GM21723 (cell line): ENCODE data around the gene ABHD10.

Experiments
- ATAC-seq: cut with Tn5 transposase; IDR thresholded peaks from one replicate; pipeline ENCODE4 v1.9.1; 2021; ENCODE audit warnings: mild to moderate bottlenecking, moderate library complexity; ENCODE audit not compliant: unreplicated experiment

Gene ABHD10

DNA sequence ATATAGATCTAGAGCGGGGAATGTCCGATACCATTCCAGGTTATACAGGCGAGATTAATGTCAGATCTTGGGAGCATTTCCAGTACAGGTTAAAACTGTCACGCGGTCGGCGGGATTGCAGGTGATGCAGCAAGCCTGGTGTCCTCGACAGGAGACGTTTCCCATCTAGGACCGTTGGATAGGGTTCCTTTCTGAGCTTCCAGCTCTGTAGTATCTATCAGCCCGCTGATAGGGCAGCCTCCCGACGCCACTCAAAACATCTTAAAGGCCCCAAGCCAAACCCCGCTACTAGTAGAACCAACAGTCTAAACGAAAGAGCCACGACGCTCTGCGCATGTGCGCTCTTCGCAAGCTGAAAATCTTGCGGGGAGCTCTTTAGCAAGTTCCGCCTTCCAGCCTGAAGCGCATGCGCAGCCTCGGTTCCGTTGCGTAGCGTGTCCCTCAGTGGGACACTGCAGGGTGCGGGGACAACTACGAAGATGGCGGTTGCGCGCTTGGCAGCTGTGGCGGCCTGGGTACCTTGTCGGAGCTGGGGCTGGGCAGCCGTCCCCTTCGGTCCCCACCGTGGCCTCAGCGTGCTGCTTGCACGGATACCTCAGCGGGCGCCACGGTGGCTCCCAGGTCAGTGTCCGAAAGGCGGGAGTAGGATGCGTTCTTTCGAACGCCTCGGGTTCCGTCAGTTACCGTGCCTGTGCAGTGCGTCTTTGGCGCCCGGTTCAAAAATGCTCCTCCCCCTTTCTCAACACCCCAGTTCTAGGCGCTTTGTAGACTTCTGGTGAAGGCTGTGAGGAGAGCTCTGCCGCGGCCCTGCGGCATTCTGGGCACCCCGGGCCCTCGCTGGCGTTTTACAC, at the start of gene ABHD10:
Gene ABHD10 (plus strand): TSS at position 444 of the 851 bp plus-strand sequence. CDS start 36 bp downstream, at position 480.
- peak; percentile 96 for ATAC-seq

DNA sequence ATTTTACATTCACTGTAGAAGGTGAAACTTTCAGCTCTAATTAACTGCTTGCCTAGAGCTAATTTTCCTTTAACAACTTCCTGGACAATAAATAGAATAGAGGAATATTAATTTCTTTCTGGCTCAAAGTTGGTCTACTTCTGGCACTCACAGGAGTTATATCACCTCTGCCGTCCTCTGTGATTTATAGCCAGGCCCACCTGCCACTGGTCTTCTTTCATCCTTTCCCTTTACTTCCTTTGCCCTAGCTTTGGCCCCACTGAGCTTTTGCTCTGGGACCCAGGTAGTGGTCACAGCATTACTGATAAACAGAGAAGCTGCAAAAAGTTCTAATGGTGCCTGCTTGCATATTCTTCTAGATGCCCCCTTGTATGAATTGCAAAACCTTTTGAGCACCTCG, 49.3 kb upstream of the ABHD10 start:
- ATAC-seq = no peak

DNA sequence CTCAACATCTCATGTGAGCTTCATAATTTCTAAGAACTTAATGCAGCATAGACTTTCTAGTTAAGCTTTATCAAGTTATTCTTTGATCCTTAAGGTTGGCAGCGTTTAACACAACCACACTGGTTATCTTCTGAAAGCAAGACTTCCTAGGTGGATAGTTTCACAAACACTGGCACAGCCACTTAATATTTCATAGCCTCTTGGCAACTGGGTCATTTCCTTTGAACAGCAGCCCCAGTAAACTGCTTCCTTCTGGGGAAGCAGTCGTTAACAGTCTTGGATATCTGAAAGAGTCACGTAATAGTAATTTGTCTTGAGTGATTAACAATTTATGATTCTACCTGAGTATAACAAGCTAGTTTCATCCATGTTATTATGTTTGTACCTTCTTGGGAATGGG, 45.9 kb upstream of the ABHD10 start:
- no peak for ATAC-seq

DNA sequence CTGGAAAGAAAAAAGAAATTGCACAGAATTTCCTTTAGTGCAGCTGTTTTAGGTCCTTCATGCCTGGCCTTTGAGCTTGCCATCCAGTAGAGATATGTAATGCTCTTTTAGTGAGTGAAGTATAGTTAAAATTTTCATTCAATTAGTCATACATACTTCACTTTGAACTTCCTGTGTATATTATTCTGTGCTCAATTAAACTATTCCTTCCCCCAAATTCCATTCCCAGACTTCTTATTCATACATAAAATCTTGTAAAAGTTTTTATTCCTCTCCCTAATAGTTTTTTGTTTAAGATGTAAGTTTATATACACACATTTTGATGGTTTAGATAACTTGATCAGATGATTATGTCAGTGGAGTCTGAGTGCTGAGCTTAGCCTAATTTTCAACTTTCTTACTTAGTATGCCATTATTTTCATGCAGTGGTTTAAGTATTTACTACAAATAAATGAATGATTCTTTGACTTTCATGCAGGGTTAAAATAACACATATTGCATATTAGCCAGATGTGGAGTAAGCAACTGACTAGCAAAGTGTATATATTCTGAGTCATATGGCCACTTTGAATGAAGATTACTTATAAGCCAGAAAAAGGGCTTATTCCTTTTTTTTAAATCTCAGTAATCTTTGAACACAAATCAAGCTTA, 42.5 kb upstream of the ABHD10 start:
- no peak for ATAC-seq

DNA sequence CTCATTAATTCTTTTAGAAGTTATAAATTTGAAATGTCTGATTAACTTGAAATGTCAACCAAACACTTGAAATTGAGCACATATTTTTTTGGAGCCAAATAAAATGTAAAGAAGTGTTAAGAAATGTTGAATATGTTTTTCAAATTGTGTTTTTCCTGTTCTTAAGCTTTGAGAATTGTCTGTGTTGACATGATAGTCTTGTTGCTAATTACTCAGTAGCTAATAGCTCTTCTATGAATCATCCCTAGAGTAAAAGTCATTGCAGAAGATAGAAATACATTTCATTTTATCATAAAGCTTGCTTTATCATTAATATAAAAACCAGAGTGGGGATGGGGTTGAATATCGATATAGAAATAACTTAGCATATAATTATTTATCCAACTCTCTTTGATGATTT, 41.9 kb upstream of the ABHD10 start:
- no peak for ATAC-seq

DNA sequence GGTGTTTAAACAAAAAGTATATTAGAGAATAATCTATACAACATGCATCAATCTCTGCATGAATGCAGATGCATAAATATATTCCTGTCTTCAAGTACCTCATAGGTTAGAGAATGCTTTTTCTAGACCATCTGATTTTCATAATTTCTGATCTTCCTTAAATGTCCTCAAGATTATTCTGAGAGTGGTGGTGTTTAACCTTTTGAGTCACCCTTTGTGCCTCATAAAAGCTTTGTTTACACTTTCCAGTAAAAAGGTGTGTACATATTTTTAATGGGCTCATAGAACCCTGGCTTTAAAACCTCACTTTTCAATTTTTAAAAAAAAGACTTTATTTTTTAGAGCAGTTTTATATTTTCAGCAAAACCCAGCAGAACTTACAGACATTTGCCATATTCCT, 41.0 kb upstream of the ABHD10 start:
- no peak for ATAC-seq

DNA sequence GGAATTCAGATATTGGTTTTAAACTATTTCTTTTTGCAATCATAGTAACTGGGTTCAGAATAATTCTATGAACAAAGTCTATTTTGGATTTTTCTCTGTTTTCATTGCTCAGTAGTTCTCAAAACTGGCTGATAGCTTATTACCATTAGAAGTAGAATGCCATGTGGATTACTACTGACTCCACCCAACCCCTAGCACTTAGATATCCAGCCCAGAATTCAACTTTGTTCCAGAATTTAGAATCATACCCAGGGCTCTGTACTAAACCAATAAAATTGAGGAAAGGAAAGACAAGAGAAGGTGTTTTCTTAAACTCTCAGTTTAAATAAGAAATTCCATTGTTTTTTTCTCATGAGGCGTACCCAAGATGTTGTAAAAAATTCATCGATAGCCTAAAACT, 39.0 kb upstream of the ABHD10 start:
- no peak for ATAC-seq

- no peak for ATAC-seq
Measured at GRCh38 chr3:111943533-111943932, 35.3 kb upstream of the ABHD10 start.

- ATAC-seq = no peak
Measured at GRCh38 chr3:111944372-111944771, 34.5 kb upstream of the ABHD10 start.

GRCh38 chr3:111947231-111947630, 31.6 kb upstream of the ABHD10 start:
- ATAC-seq = no peak

DNA sequence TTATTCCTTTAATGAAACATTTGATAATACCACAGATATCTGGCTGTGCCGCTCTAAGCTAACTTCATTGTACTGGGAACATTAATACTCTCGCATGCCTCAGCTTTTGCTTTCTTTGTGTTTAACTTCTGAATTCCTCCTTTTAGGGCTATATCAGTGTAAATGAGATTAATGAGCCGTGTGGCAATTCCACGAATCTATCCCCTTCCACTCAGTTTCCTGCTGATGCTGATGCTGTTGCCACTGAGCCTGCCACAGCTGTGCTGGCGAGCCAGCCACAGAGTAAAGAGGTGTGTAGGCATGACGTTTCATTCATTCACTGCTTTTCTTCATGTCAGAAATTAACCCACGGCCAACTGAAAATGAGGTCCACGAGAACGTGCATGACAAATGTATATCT, 30.0 kb upstream of the ABHD10 start:
- no peak for ATAC-seq

GRCh38 chr3:111949712-111950111, 29.1 kb upstream of the ABHD10 start:
- ATAC-seq = no peak

DNA sequence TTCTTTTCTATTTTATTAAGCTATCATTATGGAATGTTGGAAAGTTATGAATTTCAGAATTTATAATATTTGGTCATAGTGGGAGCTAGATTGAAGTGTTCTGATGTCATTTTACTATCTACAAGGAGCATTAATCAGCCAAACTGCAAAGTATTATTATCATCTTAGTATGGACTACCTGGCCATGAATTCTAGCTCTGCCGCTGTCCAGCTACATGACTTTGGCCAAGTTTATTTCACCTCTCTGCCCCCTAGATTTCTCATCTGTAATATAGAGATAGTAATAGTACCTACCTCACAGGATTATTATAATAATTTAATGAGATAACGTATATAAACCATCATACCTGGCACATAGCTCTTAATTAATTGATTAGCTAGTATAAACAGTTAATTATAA, 27.8 kb upstream of the ABHD10 start:
- no peak for ATAC-seq

DNA sequence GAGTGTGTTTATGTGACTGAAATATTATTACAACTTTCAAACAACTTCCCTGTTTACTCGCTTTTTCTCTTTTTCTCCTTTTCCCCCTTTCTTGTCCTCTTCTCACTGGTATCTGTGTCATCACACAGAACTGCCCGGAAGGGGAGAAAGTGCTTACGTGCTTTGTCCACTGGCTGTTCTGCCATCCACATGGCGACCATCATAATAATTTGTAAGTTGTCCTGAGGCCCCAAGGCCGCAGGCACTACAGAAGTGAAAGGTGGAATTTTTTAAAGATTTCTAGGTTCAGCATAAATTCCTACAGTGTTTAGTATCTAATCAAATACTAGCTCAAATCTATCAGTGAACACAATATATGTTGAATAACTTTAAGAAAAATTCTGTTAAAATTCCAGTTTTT, 26.7 kb upstream of the ABHD10 start:
- no peak for ATAC-seq

GRCh38 chr3:111952866-111953450, 25.9 kb upstream of the ABHD10 start:
- no peak for ATAC-seq

DNA sequence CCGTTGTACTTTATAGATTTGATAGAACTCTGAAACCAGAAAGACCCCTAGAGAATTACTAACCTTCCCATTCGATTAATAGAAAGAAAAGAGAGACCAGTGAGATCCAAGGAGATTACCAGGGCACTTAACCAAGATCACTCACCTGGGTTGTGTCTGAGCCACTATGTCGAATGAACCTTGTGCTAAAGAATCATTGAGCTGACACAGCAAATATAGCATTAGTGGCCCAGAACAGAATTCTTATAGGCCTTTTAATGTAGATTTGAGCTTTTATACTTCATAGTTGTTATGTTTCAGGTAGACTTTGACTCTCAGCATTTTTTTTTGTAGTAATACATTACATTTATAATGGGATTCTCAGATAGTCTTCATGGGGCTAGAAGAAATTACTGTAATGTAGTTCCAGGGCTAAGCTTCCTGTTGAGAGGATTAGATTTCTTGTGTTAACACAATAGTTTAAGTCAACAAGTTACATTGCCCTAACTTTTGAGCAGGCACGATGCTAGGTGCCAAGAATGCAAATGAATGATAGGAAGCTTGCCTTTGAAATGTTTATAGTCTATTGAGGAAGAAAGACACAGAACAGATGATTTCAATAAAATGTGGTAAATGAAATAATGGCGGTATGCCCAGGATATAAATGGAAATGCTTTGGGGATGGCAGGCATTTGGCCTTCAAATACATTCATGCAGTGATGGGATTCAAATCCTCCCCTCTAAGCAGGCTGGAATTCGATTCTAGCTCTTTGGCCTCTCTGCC, 24.4 kb upstream of the ABHD10 start:
- no peak for ATAC-seq

DNA sequence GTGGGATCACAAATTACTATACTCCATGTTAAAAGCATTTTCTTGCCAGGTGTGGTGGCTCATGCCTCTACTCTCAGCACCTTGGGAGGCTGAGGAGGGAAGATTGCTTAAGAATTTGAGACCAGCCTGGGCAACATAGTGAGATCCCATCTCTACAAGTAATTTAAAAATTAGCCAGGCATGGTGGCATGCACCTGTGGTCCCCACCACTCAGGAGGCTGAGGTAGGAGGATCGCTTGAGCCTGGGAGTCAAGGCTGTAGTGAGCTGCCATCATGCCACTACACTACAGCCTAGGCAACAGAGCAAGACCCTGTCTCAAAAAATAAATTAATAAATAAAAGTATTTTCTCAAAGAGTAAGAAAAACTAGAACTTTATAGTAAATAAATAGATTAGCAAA, 22.9 kb upstream of the ABHD10 start:
- ATAC-seq = no peak

- no peak for ATAC-seq
Measured at GRCh38 chr3:111956449-111956848, 22.4 kb upstream of the ABHD10 start.

GRCh38 chr3:111956995-111957734, 21.7 kb upstream of the ABHD10 start:
- ATAC-seq = no peak

DNA sequence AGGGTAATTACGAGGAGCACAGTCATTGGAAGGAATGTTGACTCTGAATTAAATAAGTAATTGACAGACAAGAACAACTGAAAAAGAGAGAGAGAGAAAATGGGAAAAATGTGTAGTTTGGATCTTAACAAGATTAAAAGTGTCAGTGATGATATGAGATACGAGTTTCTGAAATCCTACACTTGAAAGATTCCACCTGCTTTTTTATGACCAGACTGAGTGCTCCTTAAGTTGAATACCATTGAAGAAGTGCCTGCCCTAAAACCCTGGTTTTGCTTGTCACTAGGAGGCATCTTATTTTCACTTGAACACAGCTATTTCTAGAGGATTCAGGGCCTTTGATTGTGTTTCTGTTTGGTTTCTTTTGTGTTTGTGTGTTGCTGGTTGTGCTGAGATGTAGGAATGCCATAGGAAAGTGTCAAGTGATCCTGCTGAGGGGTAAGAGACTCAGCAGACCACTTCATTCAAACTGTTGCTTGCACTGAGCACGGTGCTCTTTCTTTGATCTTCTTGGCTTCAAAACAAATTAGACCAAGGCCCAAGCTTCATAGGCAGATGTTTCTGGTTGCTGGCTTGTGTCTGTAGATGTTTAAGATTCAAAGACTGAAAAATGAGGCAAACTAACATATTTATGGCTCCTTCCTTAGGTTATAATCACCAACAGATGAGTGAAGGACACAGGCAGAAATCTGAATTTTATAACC, 17.2 kb upstream of the ABHD10 start:
- no peak for ATAC-seq
